AG04449 (cell line): ENCODE results near the gene SLC41A1.
"Not testable (repeated sequence)": the region's sequence is repeated elsewhere in the genome, so short reads cannot be mapped to it uniquely, and the experiment has no call there.

Experiments used
- CTCF ChIA-PET: fragments of 350-600 bp; formaldehyde crosslinking; extraction: SDS; loops from one replicate; lab custom pipeline; 2021; ENCODE audit warnings: antibody characterized with exemption; lab: Yijun Ruan, JAX
- POLR2A ChIA-PET: fragments of 400-600, 350-600 bp; formaldehyde crosslinking; extraction: SDS; loops from one replicate; lab custom pipeline; 2020; ENCODE audit warnings: antibody characterized with exemption, inconsistent platforms; lab: Yijun Ruan, JAX
- DNase-seq: peaks from one replicate; pipeline ENCODE4 v3.0.0-alpha.2; 2010; ENCODE audit warnings: low read depth, low spot score
- H3K4me3 ChIP-seq: 2 replicates; pipeline ENCODE4 v1.5.1; 2011; ENCODE audit warnings: low read depth, mild to moderate bottlenecking, control low read depth, low read length
- CTCF ChIP-seq: IDR thresholded peaks from one replicate; pipeline ENCODE4 v1.5.1; 2011; ENCODE audit warnings: mild to moderate bottlenecking, moderate library complexity, low read length, control low read depth, inconsistent platforms; ENCODE audit not compliant: insufficient read depth; ENCODE audit errors: missing control alignments

Gene SLC41A1

GRCh38 chr1:205824180-205824579 is 11.2 kb upstream of the SLC41A1 start:
- no peak overlapping the region for H3K4me3 ChIP-seq
- no peak for TF ChIP-seq CTCF
- ChIA-PET POLR2A (no interaction called here), CTCF (interaction anchor here (0.7 kb wide), 1 partner anchor 32 kb away, joined by 3 read pairs; no protein-coding TSS in a partner anchor)
- no peak for DNase-seq

GRCh38 chr1:205823260-205823659 is 10.3 kb upstream of the SLC41A1 start:
- POLR2A ChIA-PET, DNase-seq, H3K4me3 ChIP-seq, CTCF ChIA-PET: not testable (repeated sequence)

- no peak for DNase-seq
- POLR2A ChIA-PET = no interaction called here
Observed at GRCh38 chr1:205822397-205822796, 9.4 kb upstream of the SLC41A1 start.

GRCh38 chr1:205817988-205818387 is 5.0 kb upstream of the SLC41A1 start:
- no peak for TF ChIP-seq CTCF
- CTCF ChIA-PET = interaction anchor here (1.0 to 1.2 kb wide), 2 partner anchors 159 to 213 kb away, joined by 3 to 4 read pairs; no protein-coding TSS in a partner anchor
- no peak overlapping the region for H3K4me3 ChIP-seq
- POLR2A ChIA-PET = no interaction called here
- DNase-seq = no peak

More at GRCh38 chr1:205822397-205822796, 9.4 kb upstream of the SLC41A1 start:
- no peak for TF ChIP-seq CTCF
- H3K4me3 ChIP-seq = no peak overlapping the region
- CTCF ChIA-PET = no interaction called here

GRCh38 chr1:205817364-205817763 is 4.4 kb upstream of the SLC41A1 start:
- CTCF ChIA-PET = interaction anchor here (1.0 to 1.2 kb wide), 3 partner anchors 160 to 214 kb away, joined by 3 to 5 read pairs (median 4); no protein-coding TSS in a partner anchor

GRCh38 chr1:205813755-205814058 is 709 bp upstream of the SLC41A1 start:
- peak overlapping the region; percentile 80 for H3K4me3 ChIP-seq
- POLR2A ChIA-PET = interaction anchor here (0.7 kb wide), 1 partner anchor 36 kb away, joined by 3 read pairs; the partner anchor contains the start of gene PM20D1
- CTCF ChIA-PET = interaction anchor here (1.1 to 3.2 kb wide), 2 partner anchors 155 to 164 kb away, joined by 3 to 14 read pairs; no protein-coding TSS in a partner anchor
- no peak for TF ChIP-seq CTCF
- no peak for DNase-seq

More at GRCh38 chr1:205817364-205817763, 4.4 kb upstream of the SLC41A1 start:
- H3K4me3 ChIP-seq = no peak overlapping the region
- TF ChIP-seq CTCF = no peak
- no peak for DNase-seq
- POLR2A ChIA-PET = no interaction called here
